CD4-positive, alpha-beta T cell treated with Interleukin-4 for 4 hours (primary cell): ENCODE results near the gene DNAJC30.
A peak's percentile ranks its signal among the peaks of the same experiment; 100 is the strongest.

Source experiments
- DNase-seq: peaks from one replicate; pipeline ENCODE4 v3.0.0-alpha.2; 2020

The DNAJC30 gene

DNA sequence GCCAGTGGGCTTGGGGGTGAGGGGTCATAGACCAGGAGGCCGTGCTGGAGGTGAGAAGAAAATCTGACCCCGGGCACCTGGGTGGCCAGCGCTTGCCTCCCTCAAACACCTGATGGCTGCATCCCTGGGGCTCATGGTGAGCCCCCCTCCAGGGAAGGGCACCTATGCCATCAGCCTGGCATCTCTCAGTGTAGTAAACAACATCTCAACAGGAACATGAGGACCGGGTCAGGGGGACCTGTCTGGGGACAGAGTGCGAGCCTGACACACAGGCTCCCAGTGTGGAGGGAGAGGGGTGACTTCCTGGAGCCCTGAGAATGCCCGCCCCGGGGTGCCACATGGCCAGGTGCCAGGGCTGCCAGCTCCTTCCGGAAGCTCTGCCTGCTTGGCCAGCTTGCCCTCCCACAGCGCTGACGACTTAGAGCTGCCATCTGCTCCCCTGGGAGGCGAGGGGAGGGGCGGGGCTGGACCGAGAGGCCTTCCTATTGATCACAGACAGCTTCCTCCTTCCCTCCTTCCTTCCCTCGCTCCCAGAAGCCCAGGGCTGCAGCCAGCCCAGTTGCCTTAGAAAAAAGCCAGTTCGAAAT is 23.9 kb upstream of the DNAJC30 start:
- no peak for DNase-seq

DNA sequence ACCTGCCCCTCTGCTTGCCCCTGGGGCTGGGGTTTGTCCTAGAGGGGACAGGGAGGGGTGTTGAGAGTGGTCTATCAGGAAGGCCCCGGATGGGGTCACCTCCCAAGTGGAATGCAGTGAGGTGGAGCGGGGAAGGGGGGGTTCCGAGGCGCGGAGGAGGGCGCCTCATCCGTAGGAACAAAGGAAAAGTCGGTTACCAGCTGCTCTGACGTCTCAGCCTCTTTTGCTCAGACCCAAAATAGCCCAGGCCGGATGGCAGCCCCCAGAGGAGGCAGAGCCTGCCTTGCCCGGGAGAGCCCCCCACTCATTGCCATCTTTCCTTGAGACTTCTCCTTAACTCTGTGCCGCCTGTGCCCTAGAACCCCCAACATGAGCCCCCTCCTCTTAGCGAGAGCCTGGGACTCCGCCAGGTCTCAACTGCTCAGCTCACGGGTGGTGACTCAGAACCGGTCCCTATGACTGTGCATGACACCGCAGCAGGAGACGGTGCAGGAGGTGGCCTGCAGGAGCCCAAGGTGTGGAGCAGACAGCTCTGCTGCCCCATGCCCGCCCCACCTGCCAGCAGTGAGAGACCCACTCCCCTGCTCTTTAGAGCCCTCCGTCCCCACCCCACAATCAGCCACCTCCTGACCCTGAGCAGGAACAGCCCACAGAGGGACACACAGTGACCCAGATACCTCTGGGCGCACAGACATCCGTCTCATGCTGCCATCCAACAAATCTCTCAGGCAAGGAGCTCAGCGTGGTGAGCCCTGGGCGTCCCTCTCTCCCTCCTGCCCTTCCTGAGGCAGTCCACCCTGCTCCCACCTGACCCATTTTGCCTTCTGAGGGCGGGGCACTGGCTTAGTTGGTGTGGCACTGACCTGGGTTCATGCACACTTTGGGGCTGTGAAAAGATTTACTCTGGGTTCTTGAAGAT is 23.1 kb upstream of the DNAJC30 start:
- no peak for DNase-seq

DNA sequence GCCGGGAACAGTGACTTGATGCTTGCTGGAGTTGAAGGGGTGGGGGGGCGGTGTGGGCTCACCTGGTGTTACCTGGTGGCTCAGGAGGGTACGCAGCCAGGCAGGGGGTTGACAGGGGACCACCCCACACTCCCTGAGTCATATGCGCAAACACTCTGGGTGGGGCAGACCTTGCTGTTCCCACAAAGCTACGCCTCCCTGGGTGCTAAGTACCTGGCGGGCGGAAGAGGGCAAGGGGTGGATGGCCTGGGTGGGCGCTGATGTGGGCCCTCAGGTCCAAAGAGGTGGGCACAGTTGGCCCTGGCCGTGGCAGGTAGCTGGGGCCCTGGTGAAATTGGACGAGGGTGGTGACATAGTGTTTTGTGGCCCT is 22.3 kb upstream of the DNAJC30 start:
- no peak for DNase-seq

DNA sequence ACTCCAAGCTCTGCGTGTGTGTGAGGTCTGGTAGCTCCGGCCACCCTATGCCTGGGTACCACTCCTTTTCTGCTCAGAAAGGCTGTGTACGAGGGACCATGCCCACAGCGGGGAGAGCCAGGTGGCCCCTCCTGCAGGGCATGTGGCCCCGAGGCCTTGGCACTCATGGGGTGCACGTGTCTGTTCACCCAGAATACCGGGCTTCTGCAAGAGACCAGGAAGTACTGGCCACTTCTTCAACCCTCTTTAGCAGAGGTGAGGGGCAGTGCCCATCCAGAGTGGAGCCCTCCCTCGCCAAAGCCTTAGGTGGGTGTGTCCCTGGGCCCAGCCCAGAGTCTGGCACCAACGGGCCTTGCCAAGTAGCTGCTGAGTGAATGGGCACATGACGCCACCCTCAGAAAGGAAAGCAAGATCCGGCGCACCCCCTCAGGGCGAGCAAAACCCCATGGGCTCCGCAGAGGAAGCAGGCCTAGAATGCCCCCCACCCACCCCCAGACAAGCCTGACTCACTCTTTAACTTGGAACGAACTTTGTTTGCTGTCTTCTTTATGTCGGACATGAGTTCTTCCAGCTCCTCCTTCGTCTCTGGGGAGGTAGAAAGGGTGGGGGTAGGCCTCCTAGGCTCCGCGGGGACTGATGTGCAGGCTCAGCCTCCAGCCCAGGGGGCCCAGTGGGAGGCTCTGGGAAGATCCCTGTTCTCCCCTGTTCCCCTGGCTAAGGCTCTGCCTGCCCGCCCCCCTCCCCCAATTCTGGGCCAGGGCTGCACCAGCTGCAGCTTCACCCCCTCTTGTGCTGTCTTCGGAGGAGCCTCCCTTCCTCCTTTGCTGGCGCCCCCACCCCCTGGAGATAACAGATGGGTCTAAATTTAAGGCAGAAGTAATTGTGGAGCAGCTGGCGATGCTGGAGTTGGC is 21.6 kb upstream of the DNAJC30 start:
- DNase-seq = no peak

DNA sequence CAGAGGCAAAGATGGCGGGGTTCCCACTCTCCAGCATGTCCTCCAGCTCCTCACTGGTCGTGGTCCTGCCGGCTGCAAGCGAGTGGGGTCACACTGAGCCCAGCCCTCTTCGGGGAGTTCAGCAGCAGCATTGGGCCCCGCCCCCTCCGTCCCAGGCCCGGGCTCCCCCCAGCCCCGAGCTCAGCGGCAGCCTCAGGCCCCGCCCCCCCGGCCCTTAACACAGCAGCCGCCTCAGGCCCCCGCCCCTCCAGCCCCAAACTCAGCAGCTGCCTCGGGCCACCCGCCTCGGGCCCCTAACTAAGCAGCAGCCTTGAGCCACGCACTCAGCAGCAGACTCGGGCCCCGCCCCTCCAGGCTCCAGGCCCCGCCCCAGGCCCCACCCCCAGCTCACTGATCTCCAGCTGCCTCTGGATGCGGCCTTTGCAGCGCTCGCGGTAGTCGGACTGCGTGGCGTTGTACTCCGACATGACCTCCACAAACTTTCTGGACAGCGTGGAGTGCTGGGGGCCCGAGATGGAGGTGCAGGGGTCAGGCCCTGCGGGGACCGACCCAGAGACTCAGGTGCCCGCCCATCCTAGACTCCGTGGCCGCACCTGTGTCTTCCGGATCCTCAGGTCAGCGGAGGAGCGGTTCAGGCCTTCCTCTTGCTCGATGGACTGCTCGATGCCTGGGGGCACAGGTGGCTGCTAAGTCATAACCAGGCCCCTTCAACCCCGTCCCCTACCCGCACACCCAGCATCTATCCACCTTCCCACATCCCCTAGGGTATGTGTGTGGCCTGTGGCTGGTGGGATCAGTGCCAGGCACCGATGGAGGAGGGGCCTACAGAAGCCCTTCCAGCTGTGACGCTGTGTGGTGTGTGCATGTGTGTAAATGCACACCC is 20.7 kb upstream of the DNAJC30 start:
- no peak for DNase-seq

DNA sequence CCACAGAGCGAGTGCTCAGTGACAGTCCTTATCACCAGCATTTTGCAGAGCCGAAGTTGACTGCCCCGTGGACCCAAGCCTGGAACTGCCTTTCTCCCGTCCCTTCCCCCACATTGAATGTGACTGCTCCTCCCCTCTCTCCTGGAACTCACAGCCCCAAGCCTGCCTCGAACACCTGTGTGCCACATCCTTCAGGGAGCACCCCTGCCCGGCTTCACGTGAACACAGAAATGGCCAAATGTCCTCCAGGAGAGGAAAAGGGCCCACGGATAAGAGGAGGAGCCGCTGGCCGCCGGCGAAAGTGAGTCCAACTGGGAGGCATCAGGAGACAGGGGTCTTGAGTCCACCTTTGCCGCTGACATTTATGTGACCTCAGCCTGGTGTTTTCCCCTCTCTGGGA is 20.0 kb upstream of the DNAJC30 start:
- DNase-seq = no peak

DNA sequence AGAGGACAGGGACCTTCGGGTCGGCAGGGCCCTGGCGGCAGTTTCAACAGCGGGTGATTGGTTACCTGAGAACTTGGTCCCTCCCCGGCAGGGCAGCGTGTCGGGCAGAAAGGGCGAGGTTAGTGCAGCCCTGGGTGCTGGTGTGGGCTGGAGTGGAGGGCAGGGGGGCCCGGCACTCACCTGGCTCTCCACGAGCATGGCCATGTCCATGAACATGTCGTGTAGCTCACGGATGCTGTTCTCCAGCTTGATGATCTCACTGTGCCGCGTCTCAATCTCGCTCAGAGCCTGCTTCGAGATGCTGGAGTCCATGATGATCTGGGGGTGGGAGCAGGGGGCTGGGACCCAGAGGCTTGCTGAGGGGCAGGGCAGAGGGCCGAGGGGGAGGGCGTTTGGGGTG is 19.4 kb upstream of the DNAJC30 start:
- DNase-seq = no peak

DNA sequence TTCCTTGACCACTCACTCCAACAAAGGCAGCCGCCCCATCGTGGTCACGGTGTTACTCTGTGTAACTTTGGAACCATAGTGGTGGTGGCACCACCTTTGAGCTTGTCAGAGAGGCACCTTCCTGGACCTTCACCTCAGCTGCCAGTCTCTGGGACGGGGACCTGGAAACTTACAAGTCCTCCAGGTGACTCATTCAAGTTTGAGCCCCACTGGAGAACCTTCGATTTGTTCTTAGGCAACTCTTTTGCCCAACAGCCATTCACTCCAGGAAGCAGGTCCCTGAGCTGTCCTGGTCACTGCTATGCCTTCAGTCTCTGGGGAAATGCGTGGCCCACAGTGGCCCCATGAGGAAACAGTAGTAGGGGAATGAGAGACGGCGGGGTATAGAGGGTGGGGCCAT is 19.0 kb upstream of the DNAJC30 start:
- DNase-seq = no peak

DNA sequence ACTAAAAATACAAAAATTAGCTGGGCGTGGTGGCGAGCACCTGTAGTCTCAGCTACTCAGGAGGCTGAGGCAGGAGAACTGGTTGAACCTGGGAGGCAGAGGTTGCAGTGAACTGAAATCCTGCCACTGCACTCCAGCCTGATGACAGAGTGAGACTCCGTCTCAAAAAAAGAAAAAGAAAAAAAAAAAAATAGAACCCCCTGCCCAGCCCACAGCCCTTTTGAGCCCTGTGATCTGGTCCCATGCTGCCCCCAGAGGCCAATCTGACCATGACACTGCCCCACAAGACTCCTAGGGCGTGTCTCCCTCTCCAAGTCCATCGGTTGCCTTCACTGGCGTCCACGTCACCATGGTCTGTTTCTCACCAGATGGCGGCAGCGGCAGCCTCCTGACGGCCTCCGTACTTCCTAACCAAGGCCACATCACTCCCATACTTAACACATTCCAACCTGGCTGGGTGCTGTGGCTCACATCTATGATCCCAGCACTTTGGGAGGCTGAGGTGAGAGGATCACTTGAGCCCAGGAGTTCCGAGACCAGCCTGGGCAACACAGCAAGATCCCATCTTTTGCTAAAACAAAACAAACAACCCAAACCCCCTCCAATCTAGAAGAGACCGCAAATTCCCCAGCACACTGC is 18.2 kb upstream of the DNAJC30 start:
- DNase-seq = peak; percentile 22

DNA sequence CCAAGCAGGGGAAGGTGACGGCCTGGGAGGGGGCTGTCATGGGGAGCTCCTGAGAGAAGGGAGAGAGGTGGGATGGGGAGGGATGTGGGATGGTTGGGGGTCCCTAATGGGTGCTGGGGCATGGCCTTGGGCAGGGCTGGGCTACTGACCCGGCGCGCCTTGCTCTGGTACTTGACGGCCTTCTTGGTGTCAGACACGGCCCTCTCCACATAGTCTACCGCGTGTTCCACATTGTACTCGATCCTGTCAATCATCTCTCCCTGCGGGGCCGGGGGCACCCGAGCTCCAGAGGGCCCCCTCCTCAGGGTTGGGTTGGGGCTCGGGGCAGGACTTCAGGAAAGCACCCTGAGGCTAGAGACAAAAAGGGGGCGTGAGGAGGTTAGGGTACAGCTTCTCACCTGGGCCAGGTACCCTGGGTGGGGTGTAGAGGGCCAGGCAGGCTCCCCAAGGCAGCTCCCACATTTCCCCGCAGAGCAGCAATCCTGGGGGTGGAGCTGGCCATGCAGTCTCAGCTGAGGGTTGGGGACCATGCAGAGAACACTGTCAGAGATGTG is 17.4 kb upstream of the DNAJC30 start:
- DNase-seq = no peak

DNA sequence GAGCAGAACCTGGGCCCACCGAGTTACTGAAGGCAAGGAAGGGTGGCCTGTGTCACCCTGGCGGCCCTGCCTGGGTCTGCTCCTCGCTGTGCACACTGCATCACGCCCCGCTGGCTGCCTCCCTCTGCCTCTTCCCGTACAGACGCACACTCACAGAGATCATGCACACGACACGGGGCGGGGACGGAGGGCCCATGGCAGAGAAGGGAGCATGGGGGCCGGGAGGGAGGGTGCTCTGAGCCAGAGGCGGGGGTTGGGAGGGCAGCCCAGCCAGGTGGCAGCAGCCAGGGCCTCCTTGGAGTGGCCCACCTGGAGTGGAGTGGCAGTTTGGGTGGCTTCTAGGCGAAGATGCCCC is 16.8 kb upstream of the DNAJC30 start:
- no peak for DNase-seq

DNA sequence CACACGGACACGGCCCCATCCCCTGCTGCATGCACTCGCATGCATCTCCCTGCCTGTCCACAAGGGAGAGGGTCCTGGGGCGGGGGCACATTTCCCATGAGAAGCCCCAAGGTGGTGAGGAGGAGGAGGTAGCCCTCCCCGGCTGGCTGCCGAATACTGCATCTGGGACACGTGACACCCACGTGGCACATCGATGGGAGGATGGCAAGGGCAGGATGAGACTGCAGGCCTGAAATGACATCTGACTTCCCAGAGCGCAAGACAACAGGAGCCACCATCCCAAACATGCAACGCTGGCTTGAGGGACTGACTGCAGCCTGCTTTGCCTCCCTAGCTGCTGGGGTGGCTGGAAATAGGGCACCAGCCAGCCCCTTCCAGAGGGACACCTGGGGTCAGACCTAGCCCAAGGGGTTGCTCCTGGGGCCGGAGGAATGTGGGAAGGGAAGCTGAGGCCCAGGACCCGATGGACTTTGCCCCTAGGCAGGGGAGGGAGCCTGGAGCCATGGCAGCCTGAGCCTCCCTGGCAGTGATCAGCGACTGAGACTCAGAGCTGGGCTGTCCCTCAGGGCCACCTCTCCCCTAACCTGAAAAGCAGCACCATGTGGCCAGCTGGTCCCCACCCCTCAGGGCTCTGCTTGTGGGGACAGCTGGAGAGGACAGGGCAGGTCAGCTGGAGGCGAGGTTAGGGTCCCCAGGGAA is 16.3 kb upstream of the DNAJC30 start:
- no peak for DNase-seq

DNA sequence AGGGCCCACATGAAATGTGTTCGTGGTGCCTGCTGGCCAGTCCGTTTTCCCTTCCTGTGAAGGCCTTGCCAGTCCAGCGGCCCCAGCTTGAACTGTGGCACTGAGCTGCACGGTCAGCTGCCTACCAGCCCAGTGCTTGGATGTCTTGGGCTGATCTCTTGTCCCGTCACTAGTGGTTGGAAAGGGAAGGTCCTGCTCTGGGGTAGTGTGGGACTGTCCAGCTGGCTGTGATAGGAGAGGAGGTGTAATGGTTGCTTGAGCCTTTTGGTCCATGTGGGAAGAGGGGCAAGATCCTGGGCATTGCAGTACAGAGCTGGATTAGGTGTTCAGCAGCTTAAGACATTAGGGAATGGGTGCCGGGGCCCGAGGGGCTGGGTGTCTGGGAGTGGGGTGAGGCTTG is 15.2 kb upstream of the DNAJC30 start:
- no peak for DNase-seq

DNA sequence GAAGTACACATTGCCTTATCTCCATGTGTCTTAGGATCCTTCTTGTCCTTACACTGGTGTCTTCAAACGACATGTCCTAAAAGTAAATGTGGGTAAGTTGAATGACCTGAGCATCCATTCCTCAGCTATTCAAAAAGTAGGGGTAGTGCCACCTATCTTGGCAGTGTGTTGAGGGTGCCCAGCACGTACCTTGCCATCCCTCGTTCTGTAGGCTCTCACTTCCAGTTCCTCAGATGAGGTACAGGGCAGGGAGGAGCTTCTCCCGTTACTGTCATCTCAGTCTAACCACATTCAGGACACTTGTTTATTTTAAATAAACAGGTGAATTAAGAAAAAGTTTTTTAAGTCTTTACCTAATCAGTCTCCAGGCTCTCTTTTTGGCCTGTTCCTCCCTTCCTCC is 13.1 kb upstream of the DNAJC30 start:
- no peak for DNase-seq

DNA sequence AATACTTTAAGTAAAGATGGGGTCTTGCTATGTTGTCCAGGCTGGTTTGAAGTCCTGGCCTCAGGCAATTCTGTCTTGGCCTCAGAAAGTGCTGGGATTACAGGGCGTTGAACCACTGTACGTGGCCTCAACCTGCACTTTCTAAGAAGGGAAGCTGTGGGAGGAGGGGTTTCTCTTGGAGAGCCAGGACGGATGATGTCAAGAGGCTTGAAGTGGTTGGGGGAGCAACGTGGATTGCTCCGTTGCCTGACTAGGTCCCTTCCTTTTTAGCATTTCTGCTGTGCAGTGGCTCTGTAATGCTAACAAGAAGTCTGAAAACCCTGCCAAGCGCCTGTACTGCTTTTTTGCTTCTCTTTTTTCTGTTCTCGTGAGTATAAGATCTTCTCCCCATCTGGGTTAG is 7.4 kb upstream of the DNAJC30 start:
- DNase-seq = no peak

DNA sequence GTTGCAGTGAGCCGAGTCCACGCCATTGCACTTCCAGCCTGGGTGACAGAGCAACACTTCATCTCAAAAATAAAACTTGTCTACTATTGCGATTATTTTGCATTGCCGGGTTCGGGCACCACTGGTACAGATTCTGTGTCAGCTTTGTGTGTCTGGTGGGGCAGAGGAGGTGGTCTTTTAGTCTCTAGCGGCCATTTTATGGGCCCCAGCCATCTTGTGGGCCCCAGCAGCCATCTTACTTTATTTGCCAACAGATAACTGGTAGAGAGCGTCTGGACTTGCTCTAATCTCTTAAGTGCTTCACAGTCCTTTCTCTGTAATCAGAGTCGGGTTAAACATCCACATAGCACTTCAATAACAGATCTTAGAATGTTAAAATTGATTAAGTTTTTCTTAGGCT is 5.0 kb upstream of the DNAJC30 start:
- no peak for DNase-seq

DNA sequence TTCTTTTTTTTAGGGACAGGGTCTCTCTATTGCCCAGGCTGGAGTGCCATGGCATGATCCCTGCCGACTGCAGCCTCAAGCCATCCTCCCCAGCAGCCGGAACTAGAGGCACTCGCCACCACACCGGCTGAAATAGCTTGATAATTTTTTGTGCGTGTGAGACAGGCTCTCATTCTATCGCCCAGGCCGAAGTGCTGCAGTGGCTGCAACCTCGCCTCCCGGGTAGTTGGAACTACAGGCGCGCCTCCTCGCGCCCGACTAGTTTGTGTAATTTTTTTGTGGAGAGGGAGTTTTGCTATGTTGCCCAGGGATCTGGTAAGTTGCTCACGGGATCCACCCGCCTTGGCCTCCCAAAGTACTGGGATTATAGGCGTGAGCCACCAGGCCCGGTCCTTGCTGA is 2.1 kb upstream of the DNAJC30 start:
- DNase-seq = no peak

DNA sequence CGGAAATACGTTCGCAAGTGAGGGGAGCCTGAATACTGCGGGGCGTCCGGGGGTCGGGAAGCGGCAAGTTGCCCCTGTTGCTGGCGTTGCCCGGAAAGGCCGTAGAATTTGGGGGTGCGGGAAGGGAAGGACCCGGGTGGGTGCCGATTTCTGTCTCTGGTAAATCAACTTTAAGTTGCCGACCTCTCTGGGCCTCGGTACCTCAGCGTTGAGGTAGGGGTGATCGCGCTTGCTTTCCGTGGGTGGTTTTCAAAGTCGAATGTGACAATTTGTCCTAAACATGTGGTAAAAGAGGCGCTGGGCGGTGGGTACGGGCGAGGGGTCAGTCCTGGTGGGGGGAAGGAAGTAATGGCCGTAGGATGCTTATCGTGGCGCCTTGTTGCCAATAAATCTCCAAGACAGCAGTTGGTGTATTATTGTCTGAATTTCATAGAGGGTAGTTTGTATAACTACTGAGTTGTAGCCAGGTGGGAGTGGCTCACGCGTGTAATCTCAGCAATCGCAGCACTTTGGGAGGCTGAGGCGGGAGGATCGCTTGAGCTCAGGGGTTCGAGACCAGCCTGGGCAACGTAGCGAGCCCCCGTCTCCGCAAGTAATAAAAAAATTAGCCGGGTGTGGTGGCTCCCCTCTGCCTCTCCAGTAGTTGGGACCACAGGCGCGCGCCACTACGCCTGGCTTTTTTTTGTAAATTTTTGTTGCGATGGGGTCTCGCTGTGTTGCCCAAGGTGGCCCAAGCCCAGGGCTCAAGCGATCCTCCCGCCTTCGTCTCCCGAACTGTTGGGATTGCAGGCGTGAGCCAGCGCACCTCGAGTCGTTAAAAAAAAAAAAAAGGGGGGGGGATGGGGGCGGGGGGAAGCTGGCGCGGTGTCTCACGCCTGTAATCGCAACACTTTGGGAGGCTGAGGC is 788 bp upstream of the DNAJC30 start:
- DNase-seq = no peak

DNA sequence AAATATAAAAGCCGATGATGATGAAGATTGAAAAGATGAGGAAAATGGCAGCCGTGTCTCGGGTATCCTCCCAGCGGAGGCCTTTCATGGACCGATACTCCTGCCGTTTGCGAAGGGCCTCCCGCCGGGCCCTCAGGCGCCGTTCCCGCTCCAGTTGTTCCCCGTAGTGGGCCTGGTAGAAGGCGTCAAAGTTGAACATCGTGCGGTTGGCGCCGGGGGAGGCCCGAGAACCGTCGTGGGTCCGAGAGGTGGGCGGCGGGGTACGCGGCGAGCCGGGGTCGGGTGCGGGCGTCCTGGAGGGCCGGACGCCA is 553 bp downstream of the DNAJC30 start:
- no peak for DNase-seq

DNA sequence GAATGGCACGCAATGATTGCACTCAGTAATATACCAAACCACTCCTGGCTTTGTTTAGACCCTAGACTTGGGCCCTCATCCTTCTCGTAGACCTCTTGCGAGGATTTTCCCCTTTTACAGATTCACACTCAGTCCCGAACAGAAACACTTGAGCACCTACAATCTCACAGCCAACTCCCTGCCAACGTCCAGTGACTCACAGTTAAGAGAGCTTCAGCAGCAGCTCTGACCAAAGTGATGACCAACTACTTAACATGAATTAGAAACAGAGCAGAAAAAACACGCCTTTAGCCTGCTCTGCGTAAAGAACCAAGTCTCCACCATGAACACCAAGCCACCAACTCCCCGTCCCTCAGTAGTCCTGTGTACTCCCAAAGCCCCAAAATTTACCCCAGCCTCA is 2.2 kb downstream of the DNAJC30 start:
- DNase-seq = no peak
